ENCODE measurements around the gene FAM222A.

FAM222A gene

DNA sequence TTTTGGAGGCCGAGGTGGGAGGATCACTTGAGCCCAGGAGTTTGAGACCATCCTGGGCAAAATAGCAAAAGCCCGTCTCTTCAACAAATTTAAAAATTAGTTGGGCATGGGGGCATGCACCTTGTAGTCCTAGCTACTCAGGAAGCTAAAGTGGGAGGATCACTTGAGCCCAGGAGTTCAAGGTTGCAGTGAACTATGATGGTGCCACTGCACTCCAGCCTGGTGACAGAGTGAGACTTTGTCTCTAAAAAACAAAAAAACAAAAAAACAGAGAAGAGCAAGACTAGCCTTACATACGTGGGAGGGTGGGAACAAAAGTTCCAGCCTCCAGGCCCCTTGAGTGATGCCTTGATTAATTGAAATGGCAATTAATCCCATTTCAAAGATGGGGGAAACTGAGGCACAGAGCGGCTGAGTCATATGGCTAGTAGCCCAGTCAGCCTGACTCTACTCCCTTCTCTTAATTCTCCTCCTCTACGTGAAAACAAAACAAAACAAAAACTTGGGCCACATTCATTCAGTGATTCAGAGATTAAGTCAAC lies 3.3 kb upstream of the FAM222A start:
- intact Hi-C loops (cut with DNase I), result no loop called here
- no peak for DNase-seq

GRCh38 chr12:109710747-109711595 lies 2.7 kb upstream of the FAM222A start:
- peak in 1 of 10 donors; percentile 56 for DNase-seq
- intact Hi-C loops (cut with DNase I), result no loop called here

DNA sequence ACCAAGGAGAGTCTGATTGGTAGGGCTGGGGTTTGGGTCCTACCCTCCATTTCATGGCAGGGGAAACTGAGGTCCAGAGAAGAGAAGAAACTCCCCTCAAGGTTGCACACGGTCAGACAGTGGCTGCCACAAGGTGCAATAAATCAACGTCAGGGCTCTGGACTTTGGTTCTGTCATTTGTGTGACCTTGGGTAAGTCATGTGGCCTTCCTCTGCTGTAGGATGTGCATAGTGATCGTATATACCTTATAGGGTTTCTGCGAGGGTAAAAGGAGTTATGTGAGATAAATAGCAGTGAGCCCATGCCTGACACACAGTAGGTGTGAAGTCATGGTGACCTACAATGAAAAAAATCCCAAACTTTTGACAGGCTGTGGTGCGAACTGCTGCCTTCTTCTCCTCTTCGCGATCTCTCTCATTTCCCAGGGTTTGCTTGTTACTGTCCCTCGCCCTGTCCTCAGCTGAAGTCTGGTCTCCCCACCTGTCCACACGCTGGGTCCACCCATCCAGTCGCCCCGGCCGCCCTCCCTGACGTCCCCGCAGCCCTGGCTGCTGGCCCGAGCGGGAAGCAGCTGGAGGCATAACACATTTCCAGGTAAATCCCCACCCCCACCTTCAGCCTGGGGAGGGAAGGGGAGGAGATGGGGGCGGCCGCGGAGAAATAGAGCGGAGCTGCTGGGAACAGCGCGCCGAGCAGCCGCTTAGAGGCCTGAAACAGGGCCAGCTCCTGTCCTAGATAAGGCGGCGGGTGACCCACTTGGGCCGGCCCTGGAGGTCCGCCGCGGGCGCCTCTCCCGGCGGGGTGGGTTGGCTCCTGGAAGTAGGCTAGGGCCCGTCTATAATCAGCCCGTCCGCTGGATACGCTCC lies 1.8 kb upstream of the FAM222A start:
- DNase-seq, result peak in 2 of 10 donors; percentile 79 to 84
- intact Hi-C loops (cut with DNase I), result no loop called here

DNA sequence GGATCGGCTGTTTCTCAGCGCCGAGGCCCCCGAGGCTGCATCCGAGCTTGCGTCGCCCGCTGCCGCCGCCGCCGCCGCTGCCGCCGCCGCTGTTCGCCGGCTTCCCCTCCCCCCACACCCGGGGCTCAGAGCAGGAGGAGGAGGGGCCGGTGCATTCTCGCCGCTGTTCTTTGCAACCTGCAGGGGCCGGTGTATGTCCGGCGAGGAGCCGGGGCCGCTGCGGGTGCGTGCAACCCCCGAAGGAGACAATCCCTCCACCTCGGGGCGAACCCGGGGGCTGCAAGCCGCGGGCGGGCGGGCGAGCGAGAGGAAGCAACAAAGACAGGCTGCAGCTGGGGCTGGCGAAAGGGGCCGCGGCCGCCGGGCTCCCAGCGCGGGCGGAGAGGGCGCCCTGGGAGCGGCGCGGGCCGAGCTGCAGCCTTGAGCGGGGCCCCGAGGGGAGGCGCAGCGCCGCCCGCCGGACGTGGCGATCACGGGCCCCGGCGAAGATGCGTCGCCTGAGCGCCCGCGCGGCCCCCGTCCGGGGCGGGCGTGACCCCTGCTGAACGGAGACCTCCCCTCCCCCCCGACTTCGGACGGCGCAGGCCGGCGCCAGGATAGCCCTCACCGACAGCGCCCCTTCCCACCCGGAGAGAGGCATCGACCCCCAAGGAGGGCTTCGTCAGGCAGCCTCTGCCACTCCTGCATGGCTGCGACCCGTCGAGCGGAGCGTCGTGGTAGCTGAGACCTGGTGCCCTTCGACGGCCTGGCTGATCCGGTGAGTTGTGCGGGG lies 702 bp downstream of the FAM222A start:
- intact Hi-C loops (cut with DNase I), result no loop called here
- peak in 6 of 10 donors; percentile 46 to 92 (median 58) for DNase-seq

GRCh38 chr12:109714913-109715244 lies 1.3 kb downstream of the FAM222A start:
- intact Hi-C loops (cut with DNase I), result loop anchor here (5.0 kb wide), 2 partner anchors 118 to 193 kb away; no protein-coding TSS in a partner anchor
- peak in 1 of 10 donors; percentile 75 for DNase-seq

GRCh38 chr12:109715310-109716091 lies 1.9 kb downstream of the FAM222A start:
- intact Hi-C loops (cut with DNase I), result loop anchor here (5.0 kb wide), 2 partner anchors 118 to 193 kb away; no protein-coding TSS in a partner anchor
- peak in 2 of 10 donors; percentile 55 to 87 for DNase-seq

DNA sequence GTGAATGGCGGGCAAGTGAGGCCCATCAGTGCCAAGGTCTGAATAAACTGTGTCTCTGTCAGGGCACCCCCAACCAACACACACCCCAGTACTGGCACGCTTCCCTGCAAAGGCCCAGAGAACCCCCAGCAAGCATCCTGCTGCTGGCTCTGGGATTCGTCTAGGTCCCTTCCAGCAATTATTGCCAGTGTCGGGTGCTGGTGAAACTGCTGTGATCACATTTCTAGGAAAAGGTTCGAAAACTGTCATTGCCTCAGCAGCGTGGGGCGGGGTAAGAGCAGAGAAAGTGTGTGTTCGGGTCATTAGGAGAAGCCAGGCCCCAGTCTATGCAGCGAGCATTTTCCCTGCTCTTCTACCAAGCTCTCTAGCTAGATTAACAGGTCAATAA lies 2.5 kb downstream of the FAM222A start:
- intact Hi-C loops (cut with DNase I), result loop anchor here (5.0 kb wide), 2 partner anchors 119 to 194 kb away; no protein-coding TSS in a partner anchor
- peak in 2 of 10 donors; percentile 48 to 87 for DNase-seq

- DNase-seq, result peak; percentile 61 to 97 (median 78)
- intact Hi-C loops (cut with DNase I), result loop anchor here (5.0 kb wide), 2 partner anchors 119 to 194 kb away; no protein-coding TSS in a partner anchor
Measured at GRCh38 chr12:109716512-109717389, 3.1 kb downstream of the FAM222A start.

DNA sequence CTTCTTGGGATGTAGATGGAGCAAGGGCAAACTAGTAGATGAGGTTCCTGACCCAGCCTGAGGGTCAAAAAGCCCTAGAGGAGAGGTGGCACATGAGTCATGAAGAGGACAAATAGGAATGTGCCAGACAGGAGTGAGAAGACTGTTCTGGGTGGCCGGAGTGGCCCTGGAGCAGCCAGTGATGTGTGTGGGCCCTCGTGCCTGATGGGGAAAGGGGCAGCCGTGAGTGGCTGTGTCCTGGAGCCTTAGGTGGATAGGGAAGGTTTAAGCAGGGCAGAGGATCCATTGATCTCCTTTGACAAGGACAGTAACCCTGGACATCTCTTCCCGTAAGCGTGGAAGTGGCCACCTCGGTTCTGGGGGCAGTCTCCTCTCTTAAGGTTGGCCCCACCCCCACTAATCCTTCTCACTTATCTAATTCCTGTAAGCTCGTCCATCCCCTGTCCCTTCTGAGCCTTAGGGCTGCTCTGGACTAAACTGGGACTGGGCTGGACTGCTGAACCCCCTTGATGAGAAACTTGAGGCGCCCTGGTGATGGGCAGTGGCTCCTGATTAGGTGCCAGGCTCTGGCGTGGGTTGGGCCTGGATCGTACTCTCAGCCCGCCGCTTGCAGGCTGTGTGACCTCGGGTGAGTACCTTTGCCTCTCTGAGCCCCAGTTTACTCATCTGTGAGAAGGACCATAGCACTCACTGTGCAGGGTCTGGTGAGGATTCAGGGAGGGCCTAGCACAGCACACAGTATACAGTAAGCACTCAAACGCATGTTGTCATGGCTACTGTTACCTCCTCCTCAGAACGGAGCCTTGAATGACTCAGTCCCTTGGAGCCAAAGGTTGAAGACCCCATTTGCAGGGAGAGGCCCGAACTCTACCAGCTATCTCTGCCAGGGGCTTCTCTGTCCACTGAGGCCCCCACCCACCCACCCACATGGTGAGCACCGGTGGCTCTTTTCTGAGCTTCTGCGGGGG lies 4.0 kb downstream of the FAM222A start:
- DNase-seq, result no peak
- intact Hi-C loops (cut with DNase I), result loop anchor here (2.0 to 5.0 kb wide), 3 partner anchors 55 to 195 kb away; no protein-coding TSS in a partner anchor

GRCh38 chr12:109718390-109718789 lies 4.8 kb downstream of the FAM222A start:
- intact Hi-C loops (cut with DNase I), result loop anchor here (2.0 to 5.0 kb wide), 3 partner anchors 54 to 196 kb away; no protein-coding TSS in a partner anchor
- peak in 8 of 10 donors; percentile 41 to 94 (median 57) for DNase-seq

DNA sequence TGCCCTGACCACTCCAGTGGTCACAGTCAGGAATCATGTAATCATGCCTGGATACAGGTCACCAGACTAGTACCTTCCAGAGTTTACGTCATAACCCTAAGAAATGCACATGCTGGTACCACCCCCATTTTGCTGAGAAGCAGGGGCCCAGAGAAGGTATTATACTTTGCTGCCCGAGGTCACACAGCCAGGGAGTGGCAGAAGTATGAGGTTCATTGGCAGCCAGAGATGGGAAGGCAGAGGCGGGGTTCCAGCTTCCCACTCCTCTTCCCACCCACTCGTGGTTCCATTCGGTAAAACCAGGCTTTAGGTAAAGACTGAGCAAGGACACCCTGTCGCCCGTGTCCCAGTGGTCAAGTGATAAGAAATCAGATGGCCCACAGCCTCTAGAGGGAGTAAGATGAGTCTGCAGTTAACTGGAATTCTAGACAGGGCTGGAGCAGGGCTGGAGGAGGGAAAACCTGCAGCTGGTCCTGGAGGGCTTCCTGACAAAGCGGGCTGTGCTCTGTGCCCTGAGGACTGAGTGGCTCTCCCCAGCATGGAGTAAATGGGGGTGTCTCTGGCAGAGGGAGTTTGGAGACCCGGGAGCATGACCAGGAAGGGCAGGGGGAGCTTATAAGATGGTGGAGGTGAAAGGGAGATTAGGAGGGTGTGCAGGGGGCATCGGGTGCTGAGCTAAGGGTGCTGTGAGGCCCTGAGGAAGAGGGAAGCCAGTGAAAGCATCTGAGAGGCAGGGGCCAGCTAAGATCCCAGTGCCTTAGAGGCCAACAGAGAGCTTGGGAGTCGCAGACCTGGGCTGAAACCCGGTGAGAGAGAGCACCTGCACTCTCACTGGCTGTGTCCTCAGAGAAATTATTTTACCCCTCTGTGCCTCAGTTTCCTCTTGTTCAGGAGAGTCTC lies 5.7 kb downstream of the FAM222A start:
- DNase-seq, result no peak
- intact Hi-C loops (cut with DNase I), result loop anchor here (2.0 to 5.0 kb wide), 3 partner anchors 53 to 197 kb away; no protein-coding TSS in a partner anchor

GRCh38 chr12:109720152-109720856 lies 6.7 kb downstream of the FAM222A start:
- peak; percentile 67 to 96 (median 77) for DNase-seq
- intact Hi-C loops (cut with DNase I), result no loop called here

- no peak for DNase-seq
- intact Hi-C loops (cut with DNase I), result no loop called here
Measured at GRCh38 chr12:109720857-109721189, 7.2 kb downstream of the FAM222A start.

GRCh38 chr12:109721276-109721675 lies 7.7 kb downstream of the FAM222A start:
- DNase-seq, result peak in 2 of 10 donors; percentile 56 to 92
- intact Hi-C loops (cut with DNase I), result no loop called here

GRCh38 chr12:109722022-109722720 lies 8.5 kb downstream of the FAM222A start:
- intact Hi-C loops (cut with DNase I), result no loop called here
- peak in 1 of 10 donors; percentile 40 for DNase-seq
